GM12878 (cell line): Measurements from ENCODE around the gene FHL3. TPM values are rescaled to one million over a fixed set of nuclear protein-coding genes. Genes with fewer than 3 reads are reported as not detected.

Source experiments
- CREB1 ChIP-seq: IDR thresholded peaks from 2 replicates; pipeline ENCODE4 v1.6.1; 2012; ENCODE audit warnings: low read depth, mild to moderate bottlenecking, inconsistent platforms
- CREM ChIP-seq: IDR thresholded peaks from 2 replicates; pipeline ENCODE4 v1.6.1; 2014; ENCODE audit warnings: antibody characterized with exemption, low read depth
- POLR2AphosphoS5 ChIP-seq: IDR thresholded peaks from 2 replicates; pipeline ENCODE4 v1.6.1; 2011; ENCODE audit warnings: mild to moderate bottlenecking, low read length, inconsistent platforms
- polyA plus RNA-seq, 11 experiments: library from polyadenylated mRNA; depleted of rRNA in 4 of 11; unstranded in 6 of 11; stranded (reverse) in 5 of 11; fragments of >200 nt; fragmentation: Nextera tagmentation in 4 of 11; fragmentation: Illumina TruSeq in 1 of 11; extraction: Ambion mirVana in 4 of 11; extraction: Trizol in 1 of 11; gene quantifications; 1 replicate in 1 of 11; 2 replicates in 10 of 11; pipeline versions ENCODE4 v1.2.1 to v1.2.3, GENCODE V29; 2011 to 2016; ENCODE audit warnings: inconsistent platforms in 2 of 11, missing spikeins in 2 of 11, low read depth in 1 of 11
- total RNA-seq, 4 experiments: library from RNA; depleted of rRNA in 3 of 4; stranded (reverse); fragments of >200 nt in 3 of 4; fragmentation: Illumina TruSeq in 1 of 4; extraction: Trizol in 1 of 4; gene quantifications; 2 replicates each; pipeline versions ENCODE4 v1.2.1 to v1.2.3, GENCODE V29; 2013 to 2021
- TF ChIP-seq, protein P1 (sequence below): fragments of 450-650 bp; IDR thresholded peaks from 2 replicates; pipeline ENCODE4 v1.6.1; 2017; ENCODE audit warnings: mild to moderate bottlenecking, moderate library complexity
- TF ChIP-seq, protein P2 (sequence below): fragments of 450-650 bp; formaldehyde crosslinking; IDR thresholded peaks from 2 replicates; pipeline ENCODE4 v1.4.0; 2022; ENCODE audit warnings: mild to moderate bottlenecking, moderate library complexity

Gene FHL3
- total and polyA plus RNA-seq, 10 of the 15 experiments (the other 5 are each of a cell fraction or from before 2014, with no cell fraction given) = 0.26 to 13.9 (median 7.9) TPM

DNA sequence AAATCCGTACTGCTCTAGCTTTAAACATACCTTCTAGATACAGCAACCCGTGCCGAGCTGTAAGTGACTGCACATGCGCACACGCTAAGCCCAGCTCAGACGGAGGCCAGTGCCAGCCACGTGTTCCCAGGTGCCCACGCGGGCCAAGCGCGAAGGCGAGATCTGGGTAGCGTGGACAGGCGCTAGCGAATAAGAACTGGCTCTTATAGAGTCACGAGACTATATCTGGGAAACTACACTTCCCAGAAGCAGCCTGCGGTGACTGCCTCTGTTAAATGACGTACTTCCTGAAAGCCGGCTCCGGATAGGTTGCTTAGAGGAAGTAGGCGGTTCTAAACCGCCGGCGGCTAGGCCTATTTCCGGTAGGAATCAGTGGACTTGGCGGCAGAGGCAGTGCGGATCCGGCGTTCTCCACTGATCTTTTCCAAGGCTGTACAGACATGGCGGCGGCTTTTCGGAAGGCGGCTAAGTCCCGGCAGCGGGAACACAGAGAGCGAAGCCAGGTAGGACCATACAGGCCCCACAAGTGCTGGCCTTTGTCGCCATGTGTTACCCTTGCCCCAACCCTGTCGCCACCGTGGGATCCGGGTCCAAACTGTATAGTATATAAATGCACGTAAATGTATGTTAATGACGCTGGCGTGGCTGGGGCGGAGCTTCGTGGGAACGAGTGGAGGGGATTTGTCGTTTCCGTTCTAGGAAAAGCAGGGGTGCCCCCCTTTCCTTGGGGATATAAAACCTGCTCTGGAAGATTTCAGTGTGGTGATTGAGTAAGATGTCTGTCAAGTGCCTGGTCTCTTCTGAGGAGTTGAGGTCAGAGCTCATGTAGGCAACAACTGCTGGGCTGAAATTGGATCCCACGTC, 7.3 kb upstream of the FHL3 start, which contains the start of gene UTP11 (continued):
- TF ChIP-seq, protein P1, sequence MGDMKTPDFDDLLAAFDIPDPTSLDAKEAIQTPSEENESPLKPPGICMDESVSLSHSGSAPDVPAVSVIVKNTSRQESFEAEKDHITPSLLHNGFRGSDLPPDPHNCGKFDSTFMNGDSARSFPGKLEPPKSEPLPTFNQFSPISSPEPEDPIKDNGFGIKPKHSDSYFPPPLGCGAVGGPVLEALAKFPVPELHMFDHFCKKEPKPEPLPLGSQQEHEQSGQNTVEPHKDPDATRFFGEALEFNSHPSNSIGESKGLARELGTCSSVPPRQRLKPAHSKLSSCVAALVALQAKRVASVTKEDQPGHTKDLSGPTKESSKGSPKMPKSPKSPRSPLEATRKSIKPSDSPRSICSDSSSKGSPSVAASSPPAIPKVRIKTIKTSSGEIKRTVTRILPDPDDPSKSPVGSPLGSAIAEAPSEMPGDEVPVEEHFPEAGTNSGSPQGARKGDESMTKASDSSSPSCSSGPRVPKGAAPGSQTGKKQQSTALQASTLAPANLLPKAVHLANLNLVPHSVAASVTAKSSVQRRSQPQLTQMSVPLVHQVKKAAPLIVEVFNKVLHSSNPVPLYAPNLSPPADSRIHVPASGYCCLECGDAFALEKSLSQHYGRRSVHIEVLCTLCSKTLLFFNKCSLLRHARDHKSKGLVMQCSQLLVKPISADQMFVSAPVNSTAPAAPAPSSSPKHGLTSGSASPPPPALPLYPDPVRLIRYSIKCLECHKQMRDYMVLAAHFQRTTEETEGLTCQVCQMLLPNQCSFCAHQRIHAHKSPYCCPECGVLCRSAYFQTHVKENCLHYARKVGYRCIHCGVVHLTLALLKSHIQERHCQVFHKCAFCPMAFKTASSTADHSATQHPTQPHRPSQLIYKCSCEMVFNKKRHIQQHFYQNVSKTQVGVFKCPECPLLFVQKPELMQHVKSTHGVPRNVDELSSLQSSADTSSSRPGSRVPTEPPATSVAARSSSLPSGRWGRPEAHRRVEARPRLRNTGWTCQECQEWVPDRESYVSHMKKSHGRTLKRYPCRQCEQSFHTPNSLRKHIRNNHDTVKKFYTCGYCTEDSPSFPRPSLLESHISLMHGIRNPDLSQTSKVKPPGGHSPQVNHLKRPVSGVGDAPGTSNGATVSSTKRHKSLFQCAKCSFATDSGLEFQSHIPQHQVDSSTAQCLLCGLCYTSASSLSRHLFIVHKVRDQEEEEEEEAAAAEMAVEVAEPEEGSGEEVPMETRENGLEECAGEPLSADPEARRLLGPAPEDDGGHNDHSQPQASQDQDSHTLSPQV = peak; percentile 87; the same call in 1 of the 2 replicates
- TF ChIP-seq CREB1 (peak; percentile 98), POLR2AphosphoS5 (peak; percentile 87), CREM (peak; percentile 98)
- TF ChIP-seq, protein P2, sequence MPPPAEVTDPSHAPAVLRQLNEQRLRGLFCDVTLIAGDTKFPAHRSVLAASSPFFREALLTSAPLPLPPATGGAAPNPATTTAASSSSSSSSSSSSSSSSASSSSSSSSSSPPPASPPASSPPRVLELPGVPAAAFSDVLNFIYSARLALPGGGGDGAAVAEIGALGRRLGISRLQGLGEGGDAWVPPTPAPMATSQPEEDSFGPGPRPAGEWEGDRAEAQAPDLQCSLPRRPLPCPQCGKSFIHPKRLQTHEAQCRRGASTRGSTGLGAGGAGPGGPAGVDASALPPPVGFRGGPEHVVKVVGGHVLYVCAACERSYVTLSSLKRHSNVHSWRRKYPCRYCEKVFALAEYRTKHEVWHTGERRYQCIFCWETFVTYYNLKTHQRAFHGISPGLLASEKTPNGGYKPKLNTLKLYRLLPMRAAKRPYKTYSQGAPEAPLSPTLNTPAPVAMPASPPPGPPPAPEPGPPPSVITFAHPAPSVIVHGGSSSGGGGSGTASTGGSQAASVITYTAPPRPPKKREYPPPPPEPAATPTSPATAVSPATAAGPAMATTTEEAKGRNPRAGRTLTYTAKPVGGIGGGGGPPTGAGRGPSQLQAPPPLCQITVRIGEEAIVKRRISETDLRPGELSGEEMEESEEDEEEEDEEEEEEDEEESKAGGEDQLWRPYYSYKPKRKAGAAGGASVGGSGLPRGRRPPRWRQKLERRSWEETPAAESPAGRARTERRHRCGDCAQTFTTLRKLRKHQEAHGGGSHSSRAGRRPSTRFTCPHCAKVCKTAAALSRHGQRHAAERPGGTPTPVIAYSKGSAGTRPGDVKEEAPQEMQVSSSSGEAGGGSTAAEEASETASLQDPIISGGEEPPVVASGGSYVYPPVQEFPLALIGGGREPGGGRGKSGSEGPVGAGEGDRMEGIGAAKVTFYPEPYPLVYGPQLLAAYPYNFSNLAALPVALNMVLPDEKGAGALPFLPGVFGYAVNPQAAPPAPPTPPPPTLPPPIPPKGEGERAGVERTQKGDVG (CRISPR knock-in tag) = 0 out of 2 replicates have a peak, but pooled peaks have one; percentile 70
